DMS114 treated with DMSO at 0.1 percent for 48 hours (cell line): Measurements from ENCODE around the gene VSIG1.
A peak's percentile ranks its signal among the peaks of the same experiment; 100 is the strongest.

ENCODE experiments used
- DNase-seq: peaks from one replicate; lab custom pipeline; 2025; ENCODE audit not compliant: unreplicated experiment; lab: John Stamatoyannopoulos, UW

VSIG1 gene

GRCh38 chrX:108044554-108045256 lies at the start of gene VSIG1:
Gene VSIG1 (plus strand): TSS chrX:108045065. CDS start chrX:108045131, 66 bp downstream.
- no peak for DNase-seq

GRCh38 chrX:107996124-107996523 lies 48.7 kb upstream of the VSIG1 start:
- no peak for DNase-seq

- DNase-seq: no peak
These were observed 44.1 kb upstream of the VSIG1 start for GRCh38 chrX:108000751-108001150.

- DNase-seq: peak; percentile 37
These were observed 43.5 kb upstream of the VSIG1 start for GRCh38 chrX:108001218-108001814.

GRCh38 chrX:108018656-108019381 lies 26.0 kb upstream of the VSIG1 start:
- DNase-seq: no peak

GRCh38 chrX:108019382-108019875 lies 25.4 kb upstream of the VSIG1 start:
- no peak for DNase-seq

GRCh38 chrX:108020631-108021030 lies 24.2 kb upstream of the VSIG1 start:
- DNase-seq: no peak

- no peak for DNase-seq
These were observed 22.3 kb upstream of the VSIG1 start for GRCh38 chrX:108022491-108023089.

GRCh38 chrX:108025376-108025775 lies 19.5 kb upstream of the VSIG1 start:
- DNase-seq: no peak

GRCh38 chrX:108025954-108026600 lies 18.8 kb upstream of the VSIG1 start:
- DNase-seq: no peak

GRCh38 chrX:108028854-108029253 lies 16.0 kb upstream of the VSIG1 start:
- DNase-seq: no peak

GRCh38 chrX:108029928-108030711 lies 14.7 kb upstream of the VSIG1 start:
- no peak for DNase-seq

- no peak for DNase-seq
These were observed 11.9 kb upstream of the VSIG1 start for GRCh38 chrX:108032944-108033343.

- DNase-seq: no peak
These were observed 11.0 kb upstream of the VSIG1 start for GRCh38 chrX:108033890-108034289.

GRCh38 chrX:108034725-108035124 lies 10.1 kb upstream of the VSIG1 start:
- no peak for DNase-seq

- no peak for DNase-seq
These were observed 8.4 kb upstream of the VSIG1 start for GRCh38 chrX:108036298-108036973.

- DNase-seq: no peak
These were observed 4.8 kb downstream of the VSIG1 start for GRCh38 chrX:108049649-108050048.

- no peak for DNase-seq
These were observed 8.4 kb downstream of the VSIG1 start for GRCh38 chrX:108053218-108053617.

- no peak for DNase-seq
These were observed 10.7 kb downstream of the VSIG1 start for GRCh38 chrX:108055546-108055945.

- no peak for DNase-seq
These were observed 14.9 kb downstream of the VSIG1 start for GRCh38 chrX:108059801-108060200.
